ELF-1 (cell line): ENCODE measurements around the gene HSPG2.
"Not testable (repeated sequence)": the region's sequence is repeated elsewhere in the genome, so short reads cannot be mapped to it uniquely, and the experiment has no call there.

ENCODE experiments used
- DNase-seq: peaks from one replicate; pipeline ENCODE4 v3.0.0-alpha.2; 2016; ENCODE audit warnings: low read depth, low spot score

The HSPG2 gene

GRCh38 chr1:21933397-21934248, 3.5 kb downstream of the HSPG2 start:
- DNase-seq, result peak; percentile 78

GRCh38 chr1:21932127-21932526, 5.0 kb downstream of the HSPG2 start:
- no peak for DNase-seq

- DNase-seq, result peak; percentile 67
Observed at GRCh38 chr1:21931171-21932093, 5.7 kb downstream of the HSPG2 start.

- no peak for DNase-seq
Observed at GRCh38 chr1:21930629-21931170, 6.4 kb downstream of the HSPG2 start.

- DNase-seq, result no peak
Observed at GRCh38 chr1:21930080-21930571, 7.0 kb downstream of the HSPG2 start.

GRCh38 chr1:21927533-21928237, 9.4 kb downstream of the HSPG2 start:
- no peak for DNase-seq

GRCh38 chr1:21926814-21927532, 10.1 kb downstream of the HSPG2 start:
- no peak for DNase-seq

- no peak for DNase-seq
Observed at GRCh38 chr1:21926065-21926464, 11.0 kb downstream of the HSPG2 start.

GRCh38 chr1:21925334-21925940, 11.7 kb downstream of the HSPG2 start:
- DNase-seq, result no peak

- no peak for DNase-seq
Observed at GRCh38 chr1:21924503-21925005, 12.6 kb downstream of the HSPG2 start.

- peak; percentile 88 for DNase-seq
Observed at GRCh38 chr1:21922090-21923013, 14.8 kb downstream of the HSPG2 start.

- peak; percentile 24 for DNase-seq
Observed at GRCh38 chr1:21921100-21921875, 15.8 kb downstream of the HSPG2 start.

GRCh38 chr1:21919520-21919919, 17.6 kb downstream of the HSPG2 start:
- peak; percentile 44 for DNase-seq

- DNase-seq, result not testable (repeated sequence)
Observed at GRCh38 chr1:21917239-21917631, 19.9 kb downstream of the HSPG2 start.

- DNase-seq, result no peak
Observed at GRCh38 chr1:21916447-21917238, 20.5 kb downstream of the HSPG2 start.

- DNase-seq, result no peak
Observed at GRCh38 chr1:21914880-21915640, 22.1 kb downstream of the HSPG2 start.

- peak; percentile 58 for DNase-seq
Observed at GRCh38 chr1:21914450-21914849, 22.7 kb downstream of the HSPG2 start.
